Activated CD4-positive, alpha-beta T cell treated with anti-CD3 and anti-CD28 coated beads, Interleukin-2, amount 50 U/mL, for 1 hour (primary cell): ENCODE results near the gene BDH1.
"Not testable (repeated sequence)": the region's sequence is repeated elsewhere in the genome, so short reads cannot be mapped to it uniquely, and the experiment has no call there.

Source experiments
- DNase-seq: peaks from one replicate; pipeline ENCODE4 v3.0.0-alpha.2; 2020

Gene BDH1

GRCh38 chr3:197555281-197556261 lies at the start of gene BDH1:
TSS of gene BDH1 (minus strand) at chr3:197555968. CDS start at chr3:197546443, 9,525 bp downstream.
- peak; percentile 42 for DNase-seq

- DNase-seq, result no peak
These were observed 47.7 kb upstream of the BDH1 start for GRCh38 chr3:197603317-197603933.

GRCh38 chr3:197602351-197602750 lies 46.6 kb upstream of the BDH1 start:
- DNase-seq, result not testable (repeated sequence)

- not testable (repeated sequence) for DNase-seq
These were observed 45.7 kb upstream of the BDH1 start for GRCh38 chr3:197601566-197601840.

- DNase-seq, result no peak
These were observed 45.2 kb upstream of the BDH1 start for GRCh38 chr3:197600796-197601565.

GRCh38 chr3:197599089-197599765 lies 43.5 kb upstream of the BDH1 start:
- DNase-seq, result peak; percentile 74

GRCh38 chr3:197598404-197598980 lies 42.7 kb upstream of the BDH1 start:
- DNase-seq, result no peak

GRCh38 chr3:197597335-197597734 lies 41.6 kb upstream of the BDH1 start:
- no peak for DNase-seq

- no peak for DNase-seq
These were observed 39.9 kb upstream of the BDH1 start for GRCh38 chr3:197595470-197596185.

- DNase-seq, result no peak
These were observed 37.2 kb upstream of the BDH1 start for GRCh38 chr3:197593046-197593380.

- no peak for DNase-seq
These were observed 36.7 kb upstream of the BDH1 start for GRCh38 chr3:197592361-197593045.

- DNase-seq, result no peak
These were observed 36.0 kb upstream of the BDH1 start for GRCh38 chr3:197591816-197592215.

GRCh38 chr3:197590313-197590962 lies 34.7 kb upstream of the BDH1 start:
- no peak for DNase-seq

- DNase-seq, result no peak
These were observed 33.8 kb upstream of the BDH1 start for GRCh38 chr3:197589545-197589944.

- DNase-seq, result not testable (repeated sequence)
These were observed 31.0 kb upstream of the BDH1 start for GRCh38 chr3:197586768-197587167.

GRCh38 chr3:197586181-197586580 lies 30.4 kb upstream of the BDH1 start:
- DNase-seq, result no peak

- no peak for DNase-seq
These were observed 29.0 kb upstream of the BDH1 start for GRCh38 chr3:197584733-197585132.

GRCh38 chr3:197583371-197583770 lies 27.6 kb upstream of the BDH1 start:
- no peak for DNase-seq

- DNase-seq, result no peak
These were observed 24.5 kb upstream of the BDH1 start for GRCh38 chr3:197580253-197580691.

GRCh38 chr3:197578376-197578775 lies 22.6 kb upstream of the BDH1 start:
- no peak for DNase-seq
